BE2C (cell line): ENCODE data around the gene INSC.
A peak's percentile ranks its signal among the peaks of the same experiment; 100 is the strongest.

Experiments
- DNase-seq: peaks from one replicate; pipeline ENCODE4 v3.0.0-alpha.2; 2020
- H3K27me3 ChIP-seq: fragments of 250-450 bp; sonication (Bioruptor Pico); 2 replicates; pipeline ENCODE4 v1.5.1; 2020; ENCODE audit warnings: mild to moderate bottlenecking
- H3K36me3 ChIP-seq: fragments of 250-450 bp; sonication (Bioruptor Pico); 2 replicates; pipeline ENCODE4 v1.5.1; 2020; ENCODE audit warnings: mild to moderate bottlenecking
- H3K4me1 ChIP-seq: fragments of 250-450 bp; sonication (Bioruptor Pico); 2 replicates; pipeline ENCODE4 v1.5.1; 2020
- H3K4me3 ChIP-seq: 2 replicates; pipeline ENCODE4 v1.5.1; 2011; ENCODE audit warnings: low read depth, low read length
- H3K9me3 ChIP-seq: fragments of 250-450 bp; sonication (Bioruptor Pico); 2 replicates; pipeline ENCODE4 v1.5.1; 2020
- CTCF ChIP-seq: IDR thresholded peaks from 2 replicates; pipeline ENCODE4 v1.5.1; 2012; ENCODE audit warnings: mild to moderate bottlenecking, low read depth, low read length

INSC gene

GRCh38 chr11:15286465-15286864, 171.7 kb downstream of the INSC start:
- no peaks in the 10 kb centered on the region for H3K36me3 ChIP-seq
- no peak for TF ChIP-seq CTCF
- H3K9me3 ChIP-seq, result no peaks in the 10 kb centered on the region
- H3K27me3 ChIP-seq, result no peaks in the 10 kb centered on the region
- DNase-seq, result no peak
- H3K4me1 ChIP-seq, result peaks cover 2% of the 10 kb centered on the region; the same call in 1 of the 2 replicates
- no peak overlapping the region for H3K4me3 ChIP-seq

GRCh38 chr11:15288863-15289262, 174.1 kb downstream of the INSC start:
- H3K4me3 ChIP-seq, result no peak overlapping the region
- H3K36me3 ChIP-seq, result no peaks in the 10 kb centered on the region
- no peak for TF ChIP-seq CTCF
- peaks cover 2% of the 10 kb centered on the region; the same call in 1 of the 2 replicates for H3K4me1 ChIP-seq
- DNase-seq, result peak; percentile 41
- H3K27me3 ChIP-seq, result no peaks in the 10 kb centered on the region
- H3K9me3 ChIP-seq, result no peaks in the 10 kb centered on the region

- peaks cover 2% of the 10 kb centered on the region; the same call in 1 of the 2 replicates for H3K4me1 ChIP-seq
- H3K36me3 ChIP-seq, result no peaks in the 10 kb centered on the region
- H3K9me3 ChIP-seq, result no peaks in the 10 kb centered on the region
- H3K27me3 ChIP-seq, result no peaks in the 10 kb centered on the region
- no peak for TF ChIP-seq CTCF
- H3K4me3 ChIP-seq, result no peak overlapping the region
- no peak for DNase-seq
These were observed 175.0 kb downstream of the INSC start for GRCh38 chr11:15289723-15290122.

GRCh38 chr11:15291885-15292284, 177.2 kb downstream of the INSC start:
- H3K9me3 ChIP-seq, result no peaks in the 10 kb centered on the region
- no peaks in the 10 kb centered on the region for H3K27me3 ChIP-seq
- peaks cover 2% of the 10 kb centered on the region; the same call in 1 of the 2 replicates for H3K4me1 ChIP-seq
- no peak overlapping the region for H3K4me3 ChIP-seq
- no peaks in the 10 kb centered on the region for H3K36me3 ChIP-seq
- no peak for DNase-seq
- no peak for TF ChIP-seq CTCF

- Histone ChIP-seq H3K27me3 (no peaks in the 10 kb centered on the region), H3K9me3 (no peaks in the 10 kb centered on the region), H3K4me3 (no peak overlapping the region), H3K36me3 (no peaks in the 10 kb centered on the region), H3K4me1 (peaks cover 2% of the 10 kb centered on the region; the same call in 1 of the 2 replicates)
- no peak for DNase-seq
- TF ChIP-seq CTCF, result no peak
These were observed 179.4 kb downstream of the INSC start for GRCh38 chr11:15293975-15294620.

- TF ChIP-seq CTCF, result no peak
- Histone ChIP-seq H3K27me3 (no peaks in the 10 kb centered on the region), H3K9me3 (no peaks in the 10 kb centered on the region), H3K4me1 (no peaks in the 10 kb centered on the region), H3K4me3 (no peak overlapping the region), H3K36me3 (no peaks in the 10 kb centered on the region)
- DNase-seq, result no peak
These were observed 181.0 kb downstream of the INSC start for GRCh38 chr11:15295695-15296094.
